Measurements from ENCODE around the gene ARHGEF12. TPM values are rescaled to one million over a fixed set of nuclear protein-coding genes. Genes with fewer than 3 reads are reported as not detected.

ARHGEF12 gene
- total RNA-seq, 1 donor from 2014 or later = 40.8 TPM

DNA sequence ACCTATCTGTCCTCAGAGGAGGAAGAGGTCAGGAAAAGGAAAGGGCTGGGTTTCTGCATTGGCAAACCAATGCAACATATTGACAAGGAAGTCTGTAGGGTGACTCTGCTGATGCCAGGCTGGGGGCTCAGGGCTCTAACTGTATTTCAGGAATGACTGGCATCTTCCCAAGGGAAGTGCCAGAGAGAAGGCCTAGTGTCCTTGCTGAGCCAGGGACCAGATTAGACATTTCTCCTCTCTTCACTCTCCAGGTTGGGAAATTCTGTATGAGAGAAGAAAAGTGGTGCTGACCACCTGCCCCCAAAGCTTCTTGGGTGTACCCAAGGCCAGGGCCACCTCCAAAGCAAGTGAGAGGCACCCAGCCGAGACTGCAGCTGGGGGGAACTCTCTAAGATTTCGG is 202.5 kb downstream of the ARHGEF12 start:
- Mint-ChIP-seq H3K36me3 (ENCODE audit: unreplicated experiment) (peaks cover 10% of the 10 kb centered on the region), H3K27ac (ENCODE audit: unreplicated experiment) (no peak overlapping the region), H3K9me3 (ENCODE audit: unreplicated experiment) (peaks cover 8% of the 10 kb centered on the region), H3K4me1 (ENCODE audit: low read depth, unreplicated experiment) (peaks cover 11% of the 10 kb centered on the region), H3K27me3 (ENCODE audit: unreplicated experiment) (no peaks in the 10 kb centered on the region), H3K4me3 (ENCODE audit: unreplicated experiment) (no peak overlapping the region)
- no peak for DNase-seq
- TF ChIP-seq CTCF (IDR thresholded peaks at IDR 0.05; ENCODE audit: partially characterized antibody, unreplicated experiment) = no peak

Other genes starting within 250 kb of the ARHGEF12 start
- gene TRIM29, start 198.3 kb upstream of the ARHGEF12 start, total RNA-seq (ENCODE audit: unreplicated experiment) = not detected
- not detected for gene OAF, start 125.4 kb upstream of the ARHGEF12 start, total RNA-seq (ENCODE audit: unreplicated experiment)
- gene POU2F3, start 96.3 kb upstream of the ARHGEF12 start, total RNA-seq (ENCODE audit: unreplicated experiment) = not detected
- 15.8 TPM for gene TLCD5, start 11.1 kb upstream of the ARHGEF12 start, total RNA-seq (ENCODE audit: unreplicated experiment)
- 3.6 TPM for gene GRIK4, start 175.3 kb downstream of the ARHGEF12 start, total RNA-seq (ENCODE audit: unreplicated experiment)

Data from glutamatergic neuron (in vitro differentiated cells).